GM12878 (cell line): Measurements from ENCODE around the gene FADS1.

Source experiments
- BACH1 ChIP-seq: fragments of 450-650 bp; IDR thresholded peaks from 2 replicates; pipeline ENCODE4 v1.6.1; 2017; ENCODE audit warnings: mild to moderate bottlenecking, borderline replicate concordance
- BCL3 ChIP-seq: IDR thresholded peaks from 2 replicates; pipeline ENCODE4 v1.6.1; 2011; ENCODE audit warnings: borderline replicate concordance, low read depth, mild to moderate bottlenecking, moderate library complexity, low read length; ENCODE audit not compliant: insufficient read depth, poor library complexity, severe bottlenecking
- CREM ChIP-seq: IDR thresholded peaks from 2 replicates; pipeline ENCODE4 v1.6.1; 2014; ENCODE audit warnings: antibody characterized with exemption, low read depth
- CTCF ChIP-seq, 3 experiments: IDR thresholded peaks in 2 of 3; conservative IDR thresholded peaks in 1 of 3; 2 replicates each; pipeline ENCODE4 v1.5.1; 2011; ENCODE audit warnings: low read depth in 3 of 3, low read length in 3 of 3, mild to moderate bottlenecking in 3 of 3, control low read depth in 2 of 3, moderate library complexity in 2 of 3, inconsistent platforms in 1 of 3, mixed read lengths in 1 of 3; ENCODE audit not compliant: control insufficient read depth in 2 of 3, insufficient read depth in 1 of 3; ENCODE audit errors: extremely low read depth in 1 of 3
- EP300 ChIP-seq, 2 experiments: fragments of 150-350 bp in 1 of 2; IDR thresholded peaks; 2 replicates each; pipeline ENCODE4 v1.6.1; 2011 to 2012; ENCODE audit warnings: low read depth in 2 of 2, low read length in 2 of 2, borderline replicate concordance in 1 of 2, improper control_type of control experiment in 1 of 2, inconsistent platforms in 1 of 2; ENCODE audit not compliant: control insufficient read depth in 1 of 2
- HCFC1 ChIP-seq: fragments of 150-350 bp; IDR thresholded peaks from 2 replicates; pipeline ENCODE4 v1.6.1; 2014; ENCODE audit warnings: low read length
- HSF1 ChIP-seq: fragments of 150-350 bp; IDR thresholded peaks from 2 replicates; pipeline ENCODE4 v1.6.1; 2014; ENCODE audit warnings: mild to moderate bottlenecking, low read depth, low read length
- POLR2A ChIP-seq: IDR thresholded peaks from 2 replicates; pipeline ENCODE4 v1.6.1; 2011; ENCODE audit warnings: low read depth, mild to moderate bottlenecking, low read length
- TARDBP ChIP-seq: IDR thresholded peaks from 2 replicates; pipeline ENCODE4 v1.6.1; 2016; ENCODE audit warnings: borderline replicate concordance
- ZBTB11 ChIP-seq: fragments of 450-650 bp; formaldehyde crosslinking; IDR thresholded peaks from 2 replicates; pipeline ENCODE4 v1.5.0; 2022; ENCODE audit warnings: mild to moderate bottlenecking, missing genetic modification characterization
- ZNF274 ChIP-seq: IDR thresholded peaks from one replicate; pipeline ENCODE4 v1.8.0; 2011; ENCODE audit not compliant: insufficient read length, insufficient read depth
- TF ChIP-seq, protein P1 (sequence below): fragments of 450-650 bp; formaldehyde crosslinking; IDR thresholded peaks from 2 replicates; pipeline ENCODE4 v1.4.0; 2022; ENCODE audit warnings: mild to moderate bottlenecking, moderate library complexity
- TF ChIP-seq, protein P2 (sequence below): fragments of 450-650 bp; IDR thresholded peaks from 2 replicates; pipeline ENCODE4 v1.6.1; 2017; ENCODE audit warnings: antibody characterized with exemption, mild to moderate bottlenecking, moderate library complexity

GRCh38 chr11:61812736-61813411 lies 3.9 kb downstream of the FADS1 start:
- TF ChIP-seq HSF1 = no peak
- TF ChIP-seq POLR2A = no peak
- TF ChIP-seq TARDBP = no peak
- TF ChIP-seq CREM = no peak
- TF ChIP-seq ZNF274 = no peak
- no peak for TF ChIP-seq CTCF (IDR thresholded peaks at IDR 0.05 in 2 of 3, conservative IDR thresholded peaks at IDR 0.05 in 1 of 3; ENCODE audit: control insufficient read depth in 2 of 3, extremely low read depth in 1 of 3, insufficient read depth in 1 of 3, low read depth in 3 of 3, low read length in 3 of 3)
- no peak for TF ChIP-seq EP300 (IDR thresholded peaks at IDR 0.05; ENCODE audit: borderline replicate concordance in 1 of 2, control insufficient read depth in 1 of 2, low read depth in 2 of 2, low read length in 2 of 2)
- no peak for TF ChIP-seq ZBTB11 (CRISPR knock-in tag)
- no peak for TF ChIP-seq HCFC1
- TF ChIP-seq, protein P1, sequence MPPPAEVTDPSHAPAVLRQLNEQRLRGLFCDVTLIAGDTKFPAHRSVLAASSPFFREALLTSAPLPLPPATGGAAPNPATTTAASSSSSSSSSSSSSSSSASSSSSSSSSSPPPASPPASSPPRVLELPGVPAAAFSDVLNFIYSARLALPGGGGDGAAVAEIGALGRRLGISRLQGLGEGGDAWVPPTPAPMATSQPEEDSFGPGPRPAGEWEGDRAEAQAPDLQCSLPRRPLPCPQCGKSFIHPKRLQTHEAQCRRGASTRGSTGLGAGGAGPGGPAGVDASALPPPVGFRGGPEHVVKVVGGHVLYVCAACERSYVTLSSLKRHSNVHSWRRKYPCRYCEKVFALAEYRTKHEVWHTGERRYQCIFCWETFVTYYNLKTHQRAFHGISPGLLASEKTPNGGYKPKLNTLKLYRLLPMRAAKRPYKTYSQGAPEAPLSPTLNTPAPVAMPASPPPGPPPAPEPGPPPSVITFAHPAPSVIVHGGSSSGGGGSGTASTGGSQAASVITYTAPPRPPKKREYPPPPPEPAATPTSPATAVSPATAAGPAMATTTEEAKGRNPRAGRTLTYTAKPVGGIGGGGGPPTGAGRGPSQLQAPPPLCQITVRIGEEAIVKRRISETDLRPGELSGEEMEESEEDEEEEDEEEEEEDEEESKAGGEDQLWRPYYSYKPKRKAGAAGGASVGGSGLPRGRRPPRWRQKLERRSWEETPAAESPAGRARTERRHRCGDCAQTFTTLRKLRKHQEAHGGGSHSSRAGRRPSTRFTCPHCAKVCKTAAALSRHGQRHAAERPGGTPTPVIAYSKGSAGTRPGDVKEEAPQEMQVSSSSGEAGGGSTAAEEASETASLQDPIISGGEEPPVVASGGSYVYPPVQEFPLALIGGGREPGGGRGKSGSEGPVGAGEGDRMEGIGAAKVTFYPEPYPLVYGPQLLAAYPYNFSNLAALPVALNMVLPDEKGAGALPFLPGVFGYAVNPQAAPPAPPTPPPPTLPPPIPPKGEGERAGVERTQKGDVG (CRISPR knock-in tag) = no peak
- no peak for TF ChIP-seq BCL3
- TF ChIP-seq, protein P2, sequence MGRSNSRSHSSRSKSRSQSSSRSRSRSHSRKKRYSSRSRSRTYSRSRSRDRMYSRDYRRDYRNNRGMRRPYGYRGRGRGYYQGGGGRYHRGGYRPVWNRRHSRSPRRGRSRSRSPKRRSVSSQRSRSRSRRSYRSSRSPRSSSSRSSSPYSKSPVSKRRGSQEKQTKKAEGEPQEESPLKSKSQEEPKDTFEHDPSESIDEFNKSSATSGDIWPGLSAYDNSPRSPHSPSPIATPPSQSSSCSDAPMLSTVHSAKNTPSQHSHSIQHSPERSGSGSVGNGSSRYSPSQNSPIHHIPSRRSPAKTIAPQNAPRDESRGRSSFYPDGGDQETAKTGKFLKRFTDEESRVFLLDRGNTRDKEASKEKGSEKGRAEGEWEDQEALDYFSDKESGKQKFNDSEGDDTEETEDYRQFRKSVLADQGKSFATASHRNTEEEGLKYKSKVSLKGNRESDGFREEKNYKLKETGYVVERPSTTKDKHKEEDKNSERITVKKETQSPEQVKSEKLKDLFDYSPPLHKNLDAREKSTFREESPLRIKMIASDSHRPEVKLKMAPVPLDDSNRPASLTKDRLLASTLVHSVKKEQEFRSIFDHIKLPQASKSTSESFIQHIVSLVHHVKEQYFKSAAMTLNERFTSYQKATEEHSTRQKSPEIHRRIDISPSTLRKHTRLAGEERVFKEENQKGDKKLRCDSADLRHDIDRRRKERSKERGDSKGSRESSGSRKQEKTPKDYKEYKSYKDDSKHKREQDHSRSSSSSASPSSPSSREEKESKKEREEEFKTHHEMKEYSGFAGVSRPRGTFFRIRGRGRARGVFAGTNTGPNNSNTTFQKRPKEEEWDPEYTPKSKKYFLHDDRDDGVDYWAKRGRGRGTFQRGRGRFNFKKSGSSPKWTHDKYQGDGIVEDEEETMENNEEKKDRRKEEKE = no peak
- no peak for TF ChIP-seq BACH1
